ENCODE data around the gene CNNM1. TPM values are rescaled to one million over a fixed set of nuclear protein-coding genes. Genes with fewer than 3 reads are reported as not detected.

Gene CNNM1
- total RNA-seq, 1 experiment from 2014 or later = not detected

GRCh38 chr10:99396471-99396870 is 67.3 kb downstream of the CNNM1 start:
- Histone ChIP-seq H3K9me2 (ENCODE audit: insufficient read depth) (no peaks in the 10 kb centered on the region), H3F3A (ENCODE audit: insufficient read depth, low read depth) (peaks cover 31% of the 10 kb centered on the region), H3K27me3 (ENCODE audit: insufficient read depth, low read depth) (no peaks in the 10 kb centered on the region), H3K79me2 (ENCODE audit: low read depth) (no peaks in the 10 kb centered on the region), H4K20me1 (ENCODE audit: insufficient read depth) (no peaks in the 10 kb centered on the region), H3K27ac (peak overlapping the region; percentile 53), H2AFZ (no peak overlapping the region), H3K4me1 (replicated peaks; ENCODE audit: insufficient read depth) (peaks cover 52% of the 10 kb centered on the region), H3K36me3 (ENCODE audit: low read depth) (no peaks in the 10 kb centered on the region), H3K4me3 (no peak overlapping the region), H3K9me3 (ENCODE audit: insufficient read depth, low read depth) (no peaks in the 10 kb centered on the region), H3K4me2 (peak overlapping the region; percentile 29)
- intact Hi-C loops (cut with micrococcal nuclease; ENCODE audit: unreplicated experiment) = loop anchor here (1.0 to 5.0 kb wide), 2 partner anchors 34 to 316 kb away; partner anchors contain the start of gene GOT1
- ChIA-PET POLR2A (ENCODE audit: unreplicated experiment) (no interaction called here), CTCF (no interaction called here)
- BruUV-seq (replicated peaks) = no TSS peak
- TF ChIP-seq, protein P1, sequence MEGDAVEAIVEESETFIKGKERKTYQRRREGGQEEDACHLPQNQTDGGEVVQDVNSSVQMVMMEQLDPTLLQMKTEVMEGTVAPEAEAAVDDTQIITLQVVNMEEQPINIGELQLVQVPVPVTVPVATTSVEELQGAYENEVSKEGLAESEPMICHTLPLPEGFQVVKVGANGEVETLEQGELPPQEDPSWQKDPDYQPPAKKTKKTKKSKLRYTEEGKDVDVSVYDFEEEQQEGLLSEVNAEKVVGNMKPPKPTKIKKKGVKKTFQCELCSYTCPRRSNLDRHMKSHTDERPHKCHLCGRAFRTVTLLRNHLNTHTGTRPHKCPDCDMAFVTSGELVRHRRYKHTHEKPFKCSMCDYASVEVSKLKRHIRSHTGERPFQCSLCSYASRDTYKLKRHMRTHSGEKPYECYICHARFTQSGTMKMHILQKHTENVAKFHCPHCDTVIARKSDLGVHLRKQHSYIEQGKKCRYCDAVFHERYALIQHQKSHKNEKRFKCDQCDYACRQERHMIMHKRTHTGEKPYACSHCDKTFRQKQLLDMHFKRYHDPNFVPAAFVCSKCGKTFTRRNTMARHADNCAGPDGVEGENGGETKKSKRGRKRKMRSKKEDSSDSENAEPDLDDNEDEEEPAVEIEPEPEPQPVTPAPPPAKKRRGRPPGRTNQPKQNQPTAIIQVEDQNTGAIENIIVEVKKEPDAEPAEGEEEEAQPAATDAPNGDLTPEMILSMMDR (conservative IDR thresholded peaks at IDR 0.05) = no peak
- no peak for TF ChIP-seq EZH2 (IDR thresholded peaks at IDR 0.05; ENCODE audit: low read depth)
- no peak for DNase-seq

DNA sequence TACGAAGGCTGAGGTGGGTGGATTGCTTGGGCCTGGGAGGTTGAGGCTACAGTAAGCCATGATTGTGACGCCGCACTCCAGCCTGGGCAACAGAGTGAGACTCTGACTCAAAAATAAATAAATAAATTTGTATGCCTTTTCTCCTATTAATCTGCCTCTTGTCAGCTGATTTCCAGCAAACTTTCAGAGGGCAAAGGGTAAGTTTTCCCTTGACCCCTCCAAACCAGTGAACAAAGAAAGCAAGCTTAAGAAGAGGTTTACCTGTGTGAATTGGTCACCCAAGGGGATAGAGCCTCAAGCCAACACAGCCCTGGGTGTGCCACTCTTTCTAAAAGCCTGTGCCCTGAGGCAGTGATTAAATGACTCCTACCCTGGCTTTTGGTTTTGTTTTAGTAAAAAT is 70.5 kb downstream of the CNNM1 start:
- Histone ChIP-seq H3K27ac (no peak overlapping the region), H3K27me3 (ENCODE audit: insufficient read depth, low read depth) (no peaks in the 10 kb centered on the region), H3F3A (ENCODE audit: insufficient read depth, low read depth) (peaks cover 29% of the 10 kb centered on the region), H3K79me2 (ENCODE audit: low read depth) (no peaks in the 10 kb centered on the region), H3K36me3 (ENCODE audit: low read depth) (no peaks in the 10 kb centered on the region; the same call in 1 of the 2 replicates), H3K4me1 (replicated peaks; ENCODE audit: insufficient read depth) (peaks cover 29% of the 10 kb centered on the region), H3K4me2 (no peak overlapping the region), H3K9me2 (ENCODE audit: insufficient read depth) (no peaks in the 10 kb centered on the region), H3K9me3 (ENCODE audit: insufficient read depth, low read depth) (no peaks in the 10 kb centered on the region), H4K20me1 (ENCODE audit: insufficient read depth) (no peaks in the 10 kb centered on the region), H3K4me3 (no peak overlapping the region), H2AFZ (no peak overlapping the region)
- CTCF ChIA-PET = interaction anchor here (0.5 kb wide), 1 partner anchor 350 kb away, joined by 8 read pairs; no protein-coding TSS in a partner anchor
- POLR2A ChIA-PET (ENCODE audit: unreplicated experiment) = no interaction called here
- intact Hi-C loops (cut with micrococcal nuclease; ENCODE audit: unreplicated experiment) = loop anchor here (5.0 kb wide), 1 partner anchor 313 kb away; no protein-coding TSS in a partner anchor
- no peak for DNase-seq
- no TSS peak for BruUV-seq (replicated peaks)
- TF ChIP-seq, protein P1 (conservative IDR thresholded peaks at IDR 0.05) = no peak
- TF ChIP-seq EZH2 (IDR thresholded peaks at IDR 0.05; ENCODE audit: low read depth) = no peak

- TF ChIP-seq EZH2 (IDR thresholded peaks at IDR 0.05; ENCODE audit: low read depth) = no peak
- TF ChIP-seq, protein P1 (conservative IDR thresholded peaks at IDR 0.05) = no peak
- Histone ChIP-seq H3F3A (ENCODE audit: insufficient read depth, low read depth) (no peaks in the 10 kb centered on the region), H2AFZ (no peak overlapping the region), H4K20me1 (ENCODE audit: insufficient read depth) (no peaks in the 10 kb centered on the region), H3K9me3 (ENCODE audit: insufficient read depth, low read depth) (no peaks in the 10 kb centered on the region), H3K4me3 (no peak overlapping the region), H3K36me3 (ENCODE audit: low read depth) (no peaks in the 10 kb centered on the region; the same call in 1 of the 2 replicates), H3K79me2 (ENCODE audit: low read depth) (no peaks in the 10 kb centered on the region), H3K27ac (no peak overlapping the region), H3K4me1 (replicated peaks; ENCODE audit: insufficient read depth) (no peaks in the 10 kb centered on the region), H3K4me2 (no peak overlapping the region), H3K27me3 (ENCODE audit: insufficient read depth, low read depth) (no peaks in the 10 kb centered on the region), H3K9me2 (ENCODE audit: insufficient read depth) (no peaks in the 10 kb centered on the region)
- BruUV-seq (replicated peaks) = no TSS peak
- intact Hi-C loops (cut with micrococcal nuclease; ENCODE audit: unreplicated experiment) = no loop called here
- ChIA-PET POLR2A (ENCODE audit: unreplicated experiment) (no interaction called here), CTCF (no interaction called here)
- no peak for DNase-seq
These were observed 74.5 kb downstream of the CNNM1 start for GRCh38 chr10:99403674-99404073.
